HL-60 (cell line): ENCODE measurements around the gene SHLD2.

ENCODE experiments used
- GABPA ChIP-seq: IDR thresholded peaks from 2 replicates; pipeline ENCODE4 v1.6.1; 2012; ENCODE audit warnings: low read depth
- REST ChIP-seq: IDR thresholded peaks from 2 replicates; pipeline ENCODE4 v1.6.1; 2012; ENCODE audit warnings: low read depth; ENCODE audit not compliant: insufficient replicate concordance
- TF ChIP-seq, protein P1 (sequence below): IDR thresholded peaks from one replicate; pipeline ENCODE4 v1.5.1; 2011; ENCODE audit warnings: low read length, control low read depth, inconsistent platforms; ENCODE audit not compliant: insufficient read depth

GRCh38 chr10:87066178-87066577, 28.8 kb upstream of the SHLD2 start:
- no peak for TF ChIP-seq REST
- TF ChIP-seq, protein P1, sequence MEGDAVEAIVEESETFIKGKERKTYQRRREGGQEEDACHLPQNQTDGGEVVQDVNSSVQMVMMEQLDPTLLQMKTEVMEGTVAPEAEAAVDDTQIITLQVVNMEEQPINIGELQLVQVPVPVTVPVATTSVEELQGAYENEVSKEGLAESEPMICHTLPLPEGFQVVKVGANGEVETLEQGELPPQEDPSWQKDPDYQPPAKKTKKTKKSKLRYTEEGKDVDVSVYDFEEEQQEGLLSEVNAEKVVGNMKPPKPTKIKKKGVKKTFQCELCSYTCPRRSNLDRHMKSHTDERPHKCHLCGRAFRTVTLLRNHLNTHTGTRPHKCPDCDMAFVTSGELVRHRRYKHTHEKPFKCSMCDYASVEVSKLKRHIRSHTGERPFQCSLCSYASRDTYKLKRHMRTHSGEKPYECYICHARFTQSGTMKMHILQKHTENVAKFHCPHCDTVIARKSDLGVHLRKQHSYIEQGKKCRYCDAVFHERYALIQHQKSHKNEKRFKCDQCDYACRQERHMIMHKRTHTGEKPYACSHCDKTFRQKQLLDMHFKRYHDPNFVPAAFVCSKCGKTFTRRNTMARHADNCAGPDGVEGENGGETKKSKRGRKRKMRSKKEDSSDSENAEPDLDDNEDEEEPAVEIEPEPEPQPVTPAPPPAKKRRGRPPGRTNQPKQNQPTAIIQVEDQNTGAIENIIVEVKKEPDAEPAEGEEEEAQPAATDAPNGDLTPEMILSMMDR, result no peak
- TF ChIP-seq GABPA, result no peak
